Activated naive CD4-positive, alpha-beta T cell treated with anti-CD3 and anti-CD28 coated beads, Interleukin-2, amount 50 U/mL, for 72 hours (primary cell): Measurements from ENCODE around the gene ZNF236. TPM values are rescaled to one million over a fixed set of nuclear protein-coding genes. Genes with fewer than 3 reads are reported as not detected.
A peak's percentile ranks its signal among the peaks of the same experiment; 100 is the strongest.
"Not testable (repeated sequence)": the region's sequence is repeated elsewhere in the genome, so short reads cannot be mapped to it uniquely, and the experiment has no call there.

Source experiments
- ATAC-seq, 2 donors: fragments of 150-1000 bp; cut with Tn5 transposase; 2 replicates each; pipeline ENCODE4 v1.10.0; 2021; ENCODE audit warnings: mild to moderate bottlenecking in 2 of 2, moderate library complexity in 2 of 2
- DNase-seq, 2 donors: peaks; one replicate each; pipeline ENCODE4 v3.0.0; 2021 to 2022; ENCODE audit warnings: low spot score in 2 of 2
- H3K27ac Mint-ChIP-seq, 2 donors: one replicate each; pipeline ENCODE4 v1.8.0; 2022; ENCODE audit warnings: mild to moderate bottlenecking in 2 of 2, mixed read lengths in 2 of 2
- H3K36me3 Mint-ChIP-seq, 2 donors: one replicate each; pipeline ENCODE4 v1.8.0; 2022; ENCODE audit warnings: mixed read lengths in 2 of 2
- H3K9me3 Mint-ChIP-seq, 2 donors: one replicate each; pipeline ENCODE4 v1.8.0; 2022; ENCODE audit warnings: mixed read lengths in 2 of 2
- total RNA-seq, 2 donors: library from RNA; stranded (reverse); gene quantifications; one replicate each; pipeline ENCODE4 v1.2.3, GENCODE V29; 2022

ZNF236 gene
- total RNA-seq, 2 donors from 2014 or later, result 17.7 to 24.5 TPM

- H3K36me3 Mint-ChIP-seq, result peaks cover 12 to 13% of the 10 kb centered on the region in 2 donors
- H3K27ac Mint-ChIP-seq, result no peak overlapping the region
- H3K9me3 Mint-ChIP-seq, result no peaks in the 10 kb centered on the region
- DNase-seq (no peak), ATAC-seq (no peak)
Observed at GRCh38 chr18:76941284-76941683, 118.9 kb downstream of the ZNF236 start.

- no peak overlapping the region for H3K27ac Mint-ChIP-seq
- H3K36me3 Mint-ChIP-seq, result peaks cover 13 to 31% of the 10 kb centered on the region in 2 donors
- ATAC-seq (no peak), DNase-seq (no peak)
- no peaks in the 10 kb centered on the region for H3K9me3 Mint-ChIP-seq
Observed at GRCh38 chr18:76943542-76944339, 121.4 kb downstream of the ZNF236 start.

- not testable (repeated sequence) for ATAC-seq, DNase-seq, H3K27ac Mint-ChIP-seq, H3K9me3 Mint-ChIP-seq
- peaks cover 13 to 31% of the 10 kb centered on the region in 2 donors for H3K36me3 Mint-ChIP-seq
Observed at GRCh38 chr18:76944346-76944745, 122.0 kb downstream of the ZNF236 start.

- Mint-ChIP-seq H3K27ac (peak overlapping the region in 1 of 2 donors; percentile 17), H3K9me3 (no peaks in the 10 kb centered on the region), H3K36me3 (peaks cover 17 to 31% of the 10 kb centered on the region in 2 donors)
- ATAC-seq (no peak), DNase-seq (no peak)
Observed at GRCh38 chr18:76948345-76948744, 126.0 kb downstream of the ZNF236 start.

GRCh38 chr18:76951456-76952247, 129.3 kb downstream of the ZNF236 start:
- peaks cover 12 to 15% of the 10 kb centered on the region in 2 donors for H3K36me3 Mint-ChIP-seq
- ATAC-seq (no peak), DNase-seq (no peak)
- no peak overlapping the region for H3K27ac Mint-ChIP-seq
- no peaks in the 10 kb centered on the region for H3K9me3 Mint-ChIP-seq

- DNase-seq (no peak), ATAC-seq (no peak)
- no peak overlapping the region for H3K27ac Mint-ChIP-seq
- peaks cover 4 to 7% of the 10 kb centered on the region in 2 donors for H3K36me3 Mint-ChIP-seq
- no peaks in the 10 kb centered on the region for H3K9me3 Mint-ChIP-seq
Observed at GRCh38 chr18:76952747-76953146, 130.4 kb downstream of the ZNF236 start.

GRCh38 chr18:76953156-76953555, 130.8 kb downstream of the ZNF236 start:
- H3K27ac Mint-ChIP-seq, result no peak overlapping the region
- peaks cover 4 to 6% of the 10 kb centered on the region in 2 donors for H3K36me3 Mint-ChIP-seq
- H3K9me3 Mint-ChIP-seq, result no peaks in the 10 kb centered on the region
- no peak for ATAC-seq
- DNase-seq, result no peak

GRCh38 chr18:76953583-76954233, 131.4 kb downstream of the ZNF236 start:
- peak overlapping the region in 1 of 2 donors; percentile 69 for H3K27ac Mint-ChIP-seq
- DNase-seq (no peak), ATAC-seq (no peak)
- H3K9me3 Mint-ChIP-seq, result no peaks in the 10 kb centered on the region
- H3K36me3 Mint-ChIP-seq, result peaks cover under 1 to 4% of the 10 kb centered on the region in 2 donors

- Mint-ChIP-seq H3K9me3 (no peaks in the 10 kb centered on the region), H3K27ac (no peak overlapping the region), H3K36me3 (peaks cover 9 to 13% of the 10 kb centered on the region in 2 donors)
- ATAC-seq, result no peak
- no peak for DNase-seq
Observed at GRCh38 chr18:76955524-76956170, 133.3 kb downstream of the ZNF236 start.

GRCh38 chr18:76956648-76957047, 134.3 kb downstream of the ZNF236 start:
- DNase-seq (no peak), ATAC-seq (no peak)
- Mint-ChIP-seq H3K27ac (no peak overlapping the region), H3K36me3 (peaks cover 18 to 19% of the 10 kb centered on the region in 2 donors), H3K9me3 (no peaks in the 10 kb centered on the region)

GRCh38 chr18:76957384-76958355, 135.3 kb downstream of the ZNF236 start:
- ATAC-seq, result no peak
- DNase-seq, result no peak
- H3K27ac Mint-ChIP-seq, result peak overlapping the region; percentile 18 to 82
- no peaks in the 10 kb centered on the region for H3K9me3 Mint-ChIP-seq
- peaks cover 28 to 29% of the 10 kb centered on the region in 2 donors for H3K36me3 Mint-ChIP-seq

- peaks cover 37 to 40% of the 10 kb centered on the region in 2 donors for H3K36me3 Mint-ChIP-seq
- DNase-seq (no peak), ATAC-seq (no peak)
- no peaks in the 10 kb centered on the region for H3K9me3 Mint-ChIP-seq
- H3K27ac Mint-ChIP-seq, result no peak overlapping the region
Observed at GRCh38 chr18:76958692-76959341, 136.5 kb downstream of the ZNF236 start.

GRCh38 chr18:76959605-76960004, 137.2 kb downstream of the ZNF236 start:
- no peak overlapping the region for H3K27ac Mint-ChIP-seq
- H3K9me3 Mint-ChIP-seq, result no peaks in the 10 kb centered on the region
- ATAC-seq, result no peak
- no peak for DNase-seq
- peaks cover 37 to 40% of the 10 kb centered on the region in 2 donors for H3K36me3 Mint-ChIP-seq

GRCh38 chr18:76960528-76961035, 138.2 kb downstream of the ZNF236 start:
- ATAC-seq, result no peak
- H3K36me3 Mint-ChIP-seq, result peaks cover 37 to 40% of the 10 kb centered on the region in 2 donors
- H3K27ac Mint-ChIP-seq, result no peak overlapping the region
- no peaks in the 10 kb centered on the region for H3K9me3 Mint-ChIP-seq
- DNase-seq, result no peak

GRCh38 chr18:76962851-76963250, 140.5 kb downstream of the ZNF236 start:
- Mint-ChIP-seq H3K36me3 (peaks cover 37 to 40% of the 10 kb centered on the region in 2 donors), H3K27ac (no peak overlapping the region), H3K9me3 (no peaks in the 10 kb centered on the region)
- no peak for ATAC-seq
- DNase-seq, result no peak
